Keratinocyte (primary cell): ENCODE data around the gene LMTK2. TPM values are rescaled to one million over a fixed set of nuclear protein-coding genes. Genes with fewer than 3 reads are reported as not detected.

Experiments used
- DNase-seq: peaks from one replicate; pipeline ENCODE4 v3.0.0-alpha.2; 2011; ENCODE audit warnings: low read depth, missing footprints, low spot score
- FAIRE-seq: peaks from 2 replicates; lab custom pipeline; 2011; peaks lifted over from hg19 to GRCh38; lab: Jason Lieb, UNC
- H2AFZ ChIP-seq: 2 replicates; pipeline ENCODE4 v1.6.0; 2012; ENCODE audit warnings: low read length, control low read depth, inconsistent platforms; ENCODE audit not compliant: control insufficient read depth
- H3K27ac ChIP-seq: 2 replicates; pipeline ENCODE4 v1.5.1; 2011; ENCODE audit warnings: low read length; ENCODE audit not compliant: control insufficient read depth, insufficient read depth
- H3K27me3 ChIP-seq: 3 replicates; pipeline ENCODE4 v1.6.0; 2011; ENCODE audit warnings: low read length; ENCODE audit not compliant: control insufficient read depth, insufficient read depth; ENCODE audit errors: extremely low read depth
- H3K36me3 ChIP-seq, 2 experiments: 2 replicates in 1 of 2; 3 replicates in 1 of 2; pipeline ENCODE4 v1.5.1; 2011; ENCODE audit warnings: low read length in 2 of 2, mild to moderate bottlenecking in 1 of 2; ENCODE audit not compliant: control insufficient read depth in 2 of 2, insufficient read depth in 2 of 2; ENCODE audit errors: extremely low read depth in 1 of 2
- H3K4me1 ChIP-seq: 3 replicates; pipeline ENCODE4 v1.5.1; 2011; ENCODE audit warnings: low read length; ENCODE audit not compliant: control insufficient read depth, insufficient read depth; ENCODE audit errors: extremely low read depth
- H3K4me2 ChIP-seq: 3 replicates; pipeline ENCODE4 v1.6.0; 2011; ENCODE audit warnings: low read depth, low read length; ENCODE audit not compliant: control insufficient read depth, insufficient read depth; ENCODE audit errors: extremely low read depth
- H3K4me3 ChIP-seq, 3 experiments: fragments of 200-600 bp in 1 of 3; sonication (generic) in 1 of 3; 2 replicates in 2 of 3; 3 replicates in 1 of 3; pipeline ENCODE4 v1.5.1; 2011 to 2016; ENCODE audit warnings: low read length in 3 of 3, mild to moderate bottlenecking in 3 of 3, control low read depth in 2 of 3, inconsistent platforms in 1 of 3, low read depth in 1 of 3, mixed read lengths in 1 of 3, mixed run types in 1 of 3, moderate library complexity in 1 of 3; ENCODE audit not compliant: control insufficient read depth in 2 of 3, insufficient read depth in 2 of 3; ENCODE audit errors: extremely low read depth in 1 of 3
- H3K79me2 ChIP-seq: 2 replicates; pipeline ENCODE4 v1.6.0; 2012; ENCODE audit warnings: low read length; ENCODE audit not compliant: control insufficient read depth, insufficient read depth
- H3K9ac ChIP-seq: 3 replicates; pipeline ENCODE4 v1.6.0; 2011; ENCODE audit warnings: low read length; ENCODE audit not compliant: control insufficient read depth, insufficient read depth; ENCODE audit errors: extremely low read depth
- H3K9me1 ChIP-seq: 3 replicates; pipeline ENCODE4 v1.6.0; 2011; ENCODE audit warnings: low read length; ENCODE audit not compliant: control insufficient read depth, insufficient read depth; ENCODE audit errors: extremely low read depth
- H3K9me3 ChIP-seq: 2 replicates; pipeline ENCODE4 v1.5.1; 2012; ENCODE audit warnings: low read depth, low read length; ENCODE audit not compliant: control insufficient read depth
- H4K20me1 ChIP-seq: 3 replicates; pipeline ENCODE4 v1.6.0; 2011; ENCODE audit warnings: low read length; ENCODE audit not compliant: control insufficient read depth, insufficient read depth; ENCODE audit errors: extremely low read depth
- CTCF ChIP-seq, 3 experiments: IDR thresholded peaks in 1 of 3; conservative IDR thresholded peaks in 1 of 3; optimal IDR thresholded peaks in 1 of 3; 2 replicates in 2 of 3; 3 replicates in 1 of 3; pipeline versions ENCODE3 to v1.5.1; 2011; ENCODE audit warnings: low read length in 3 of 3, mild to moderate bottlenecking in 3 of 3, moderate library complexity in 2 of 3, control low read depth in 1 of 3, inconsistent platforms in 1 of 3; ENCODE audit not compliant: insufficient read depth in 2 of 3; ENCODE audit errors: extremely low read depth in 1 of 3
- EZH2 ChIP-seq: IDR thresholded peaks from one replicate; pipeline ENCODE4 v1.6.1; 2012; ENCODE audit warnings: inconsistent platforms, mild to moderate bottlenecking, low read length, moderate library complexity
- dilution Hi-C: fragments of 300-500 bp; cut with MboI; formaldehyde crosslinking; loops from one replicate; pipeline ENCODE4 v1.7.0; 2020; ENCODE audit warnings: low sequenced_read_pairs; ENCODE audit not compliant: extremely low pct_ligation_motif_present
- polyA plus RNA-seq, 5 experiments: library from polyadenylated mRNA; depleted of rRNA in 3 of 5; stranded (reverse) in 3 of 5; stranded (forward) in 1 of 5; unstranded in 1 of 5; fragments of >200 nt; gene quantifications; 1 replicate in 1 of 5; 2 replicates in 3 of 5; 3 replicates in 1 of 5; pipeline versions ENCODE4 v1.2.1 to v1.2.3, GENCODE V29; 2011 to 2012; ENCODE audit warnings: missing spikeins in 2 of 5, low read depth in 1 of 5, low replicate concordance in 1 of 5

The LMTK2 gene
- polyA plus RNA-seq, 1 donor (not counting 4 experiments of a cell fraction or from before 2014, with no cell fraction given), result 6.6 TPM

- dilution Hi-C loops, result no loop called here
- TF ChIP-seq EZH2, result no peak
- no peak for TF ChIP-seq CTCF (optimal IDR thresholded peaks at IDR 0.05 in 1 of 3, IDR thresholded peaks at IDR 0.05 in 1 of 3, conservative IDR thresholded peaks at IDR 0.05 in 1 of 3; ENCODE audit: extremely low read depth in 1 of 3, insufficient read depth in 2 of 3, low read length in 3 of 3)
- H3K9me1 ChIP-seq, result no peaks in the 10 kb centered on the region
- no peak overlapping the region for H2AFZ ChIP-seq
- H3K27ac ChIP-seq, result no peak overlapping the region
- FAIRE-seq, result no peak
- H3K4me3 ChIP-seq, result no peak overlapping the region
- H3K4me1 ChIP-seq, result peaks cover 15% of the 10 kb centered on the region
- H3K27me3 ChIP-seq, result no peaks in the 10 kb centered on the region
- peaks cover 4% of the 10 kb centered on the region for H3K9me3 ChIP-seq
- DNase-seq, result no peak
- no peak overlapping the region for H3K4me2 ChIP-seq
- no peaks in the 10 kb centered on the region for H3K36me3 ChIP-seq
- H3K79me2 ChIP-seq, result no peaks in the 10 kb centered on the region
- H3K9ac ChIP-seq, result no peak overlapping the region
- no peaks in the 10 kb centered on the region for H4K20me1 ChIP-seq
Observed at GRCh38 chr7:98090116-98090515, 16.5 kb upstream of the LMTK2 start.

GRCh38 chr7:98091061-98091460 is 15.6 kb upstream of the LMTK2 start:
- TF ChIP-seq CTCF (optimal IDR thresholded peaks at IDR 0.05 in 1 of 3, IDR thresholded peaks at IDR 0.05 in 1 of 3, conservative IDR thresholded peaks at IDR 0.05 in 1 of 3; ENCODE audit: extremely low read depth in 1 of 3, insufficient read depth in 2 of 3, low read length in 3 of 3) (no peak), EZH2 (no peak)
- no peak overlapping the region for H3K9ac ChIP-seq
- peak; percentile 69 for DNase-seq
- H4K20me1 ChIP-seq, result no peaks in the 10 kb centered on the region
- peaks cover 4% of the 10 kb centered on the region for H3K9me3 ChIP-seq
- FAIRE-seq, result peak; percentile 5
- H3K27ac ChIP-seq, result no peak overlapping the region
- dilution Hi-C loops, result no loop called here
- peaks cover 7% of the 10 kb centered on the region for H3K4me1 ChIP-seq
- no peaks in the 10 kb centered on the region for H3K36me3 ChIP-seq
- H3K79me2 ChIP-seq, result no peaks in the 10 kb centered on the region
- H3K4me3 ChIP-seq, result no peak overlapping the region
- H3K4me2 ChIP-seq, result no peak overlapping the region
- no peaks in the 10 kb centered on the region for H3K27me3 ChIP-seq
- H3K9me1 ChIP-seq, result no peaks in the 10 kb centered on the region
- no peak overlapping the region for H2AFZ ChIP-seq
